NCI-H460 (cell line): ENCODE results near the gene EPB41L3. TPM values are rescaled to one million over a fixed set of nuclear protein-coding genes. Genes with fewer than 3 reads are reported as not detected.
"Not testable (repeated sequence)": the region's sequence is repeated elsewhere in the genome, so short reads cannot be mapped to it uniquely, and the experiment has no call there.

Source experiments
- DNase-seq: peaks from one replicate; pipeline ENCODE4 v3.0.0-alpha.2; 2016; ENCODE audit warnings: low read depth; ENCODE audit errors: extremely low read depth
- total RNA-seq: library from RNA; depleted of rRNA; stranded (reverse); fragments of >200 nt; shearing (Covaris generic); gene quantifications from 2 replicates; pipeline ENCODE4 v1.2.3, GENCODE V29; 2014

EPB41L3 gene
- total RNA-seq, 1 experiment from 2014 or later: 554 TPM

DNA sequence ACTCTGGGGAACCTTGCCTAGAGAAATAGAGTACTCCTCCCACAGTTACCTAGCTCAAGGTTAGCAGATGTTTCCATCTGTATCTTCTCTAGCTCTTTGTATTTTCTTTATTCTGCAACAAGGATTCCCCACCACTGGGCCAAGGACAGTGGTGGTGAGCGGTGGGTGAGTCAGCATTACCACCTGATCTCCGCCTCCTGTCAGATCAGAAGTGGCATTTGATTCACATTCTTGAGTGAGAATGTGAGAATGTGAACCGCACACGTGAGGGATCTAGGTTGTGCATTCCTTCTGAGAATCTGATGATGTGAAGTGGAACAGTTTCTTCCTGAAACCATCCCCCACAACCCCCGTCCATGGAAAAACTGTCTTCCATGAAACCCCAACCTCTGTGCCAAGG is 9.0 kb downstream of the EPB41L3 start:
- no peak for DNase-seq

DNA sequence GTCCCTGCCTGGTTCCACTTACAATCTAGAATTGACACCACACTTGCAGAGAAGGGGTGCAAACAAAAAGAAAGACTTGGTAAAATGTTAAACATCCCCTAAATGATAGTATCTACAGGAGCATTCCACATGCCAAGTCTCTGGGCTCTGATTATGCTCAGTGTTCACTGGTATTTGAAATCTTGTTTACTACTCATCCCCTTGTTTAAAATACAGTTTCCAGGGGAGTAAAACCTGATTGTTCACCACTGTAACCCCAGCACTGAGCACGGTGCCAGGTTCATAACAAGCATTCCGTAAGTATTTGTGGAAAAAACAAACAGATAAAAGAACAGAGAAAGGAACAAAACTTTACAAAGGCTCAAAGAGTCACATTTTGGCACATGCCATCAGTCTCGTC is 11.7 kb downstream of the EPB41L3 start:
- DNase-seq: no peak

DNA sequence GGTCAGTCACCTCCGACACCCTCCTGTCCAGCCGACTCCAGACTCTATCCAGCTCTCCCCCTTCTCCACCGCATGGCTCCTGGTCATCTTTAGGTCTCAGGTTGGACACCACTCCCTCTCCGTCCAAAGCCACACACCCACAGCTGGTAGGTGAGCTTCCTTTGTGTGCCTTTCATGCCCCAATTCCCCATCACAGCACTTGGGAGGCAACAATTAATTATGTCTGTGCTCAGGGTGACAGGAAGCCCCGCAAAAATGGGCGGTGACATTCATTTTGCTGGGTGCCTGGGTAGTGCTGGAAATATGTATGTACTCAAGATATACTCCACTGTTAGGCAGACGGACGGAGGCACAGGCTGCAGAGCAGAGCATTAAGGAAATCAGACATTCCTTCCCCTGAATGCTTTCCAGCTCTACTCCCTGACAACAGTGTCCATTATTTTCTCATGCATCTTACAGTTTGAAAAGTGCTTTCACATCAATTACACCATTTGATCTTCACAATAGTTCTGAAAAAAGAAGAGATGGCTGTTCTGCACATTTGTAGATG is 13.1 kb downstream of the EPB41L3 start:
- no peak for DNase-seq

- no peak for DNase-seq
These were observed 14.3 kb downstream of the EPB41L3 start for GRCh38 chr18:5529471-5529870.

DNA sequence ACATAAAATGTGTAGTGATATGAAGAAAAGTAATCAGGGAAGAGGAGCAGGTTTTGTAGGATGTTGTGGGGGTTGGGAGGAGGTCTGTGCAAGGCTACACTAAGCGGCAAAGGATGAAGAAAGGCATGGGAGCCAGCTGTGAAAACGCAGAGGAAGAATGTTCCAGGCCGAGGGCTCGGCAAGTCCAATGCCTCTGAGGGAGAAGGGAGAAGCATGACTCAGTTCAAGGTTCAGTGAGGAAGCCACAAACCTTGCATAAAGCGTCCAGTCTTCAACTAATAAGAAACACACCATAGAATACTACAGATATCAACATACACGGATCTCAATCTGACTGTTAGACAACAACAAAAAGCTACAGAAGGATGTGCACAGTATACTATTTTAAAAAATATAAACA is 16.2 kb downstream of the EPB41L3 start:
- DNase-seq: peak; percentile 56

DNA sequence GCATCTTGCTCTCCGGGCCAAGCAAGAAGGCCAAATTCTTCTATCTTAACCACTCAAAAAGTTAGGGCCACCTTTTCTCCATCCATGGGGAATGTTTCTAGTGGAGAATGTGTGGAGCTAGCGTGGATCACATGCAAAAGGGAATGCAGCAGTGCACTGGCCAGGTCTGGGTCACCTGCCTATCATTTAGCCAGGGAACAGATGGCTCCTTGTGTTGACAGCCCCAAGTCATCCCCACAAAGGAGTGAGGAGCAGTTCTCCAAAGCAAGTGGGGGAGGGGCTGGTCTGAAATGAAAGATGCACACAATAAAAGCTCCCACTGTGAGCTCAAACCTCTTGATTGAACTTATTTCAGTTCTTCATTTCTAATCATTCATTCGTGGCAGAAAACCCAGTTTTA is 19.1 kb downstream of the EPB41L3 start:
- DNase-seq: no peak

- DNase-seq: no peak
These were observed 22.8 kb downstream of the EPB41L3 start for GRCh38 chr18:5521000-5521399.

- DNase-seq: no peak
These were observed 23.3 kb downstream of the EPB41L3 start for GRCh38 chr18:5520464-5520863.

- no peak for DNase-seq
These were observed 24.1 kb downstream of the EPB41L3 start for GRCh38 chr18:5519448-5520298.

- peak; percentile 75 for DNase-seq
These were observed 24.9 kb downstream of the EPB41L3 start for GRCh38 chr18:5518899-5519371.

DNA sequence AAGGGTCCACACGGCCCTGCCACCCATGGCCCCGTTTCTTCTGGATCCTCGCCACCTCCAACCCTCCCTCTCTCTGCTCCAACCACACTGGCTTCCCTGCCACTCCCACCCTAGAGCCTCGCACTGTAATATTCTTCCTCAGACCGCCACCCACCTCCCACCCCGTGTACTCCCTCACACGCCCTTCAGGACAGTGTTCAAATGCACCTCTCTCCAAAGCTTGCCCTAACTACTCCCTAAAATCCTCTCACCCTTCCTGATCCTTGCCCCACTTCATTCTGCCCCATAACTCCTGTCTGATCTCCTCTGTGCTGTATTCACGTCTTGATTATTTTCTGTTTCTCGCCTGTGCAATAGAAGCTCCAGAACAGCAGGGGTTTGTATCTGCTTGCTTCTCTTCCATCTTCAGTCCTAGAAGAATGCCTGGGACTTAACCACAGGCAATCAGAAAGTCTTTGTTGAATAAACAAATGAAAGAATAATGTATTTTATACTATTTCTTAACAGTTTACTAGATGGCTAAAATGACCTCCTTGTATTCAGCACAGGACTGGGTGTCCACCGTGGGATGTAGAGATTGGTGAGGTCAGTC is 25.5 kb downstream of the EPB41L3 start:
- no peak for DNase-seq

DNA sequence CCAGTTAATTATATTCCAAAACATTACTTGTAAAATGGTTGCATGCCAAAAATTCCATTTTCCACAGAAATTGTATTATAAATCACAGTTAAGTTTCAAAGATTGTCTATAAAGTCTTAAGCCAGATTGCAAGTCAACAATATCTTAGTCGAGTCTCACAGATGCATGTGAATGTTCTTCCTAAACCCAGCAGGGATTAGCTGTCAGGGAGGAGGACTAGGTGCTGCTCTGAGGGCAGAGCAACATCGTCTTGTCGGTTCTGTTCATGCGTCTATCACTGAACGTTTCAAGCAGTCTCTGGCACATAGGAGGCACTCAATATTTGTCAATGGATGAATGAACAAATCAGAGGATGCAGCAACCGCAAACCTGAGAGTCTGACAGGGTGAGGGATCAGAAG is 27.0 kb downstream of the EPB41L3 start:
- DNase-seq: no peak

DNA sequence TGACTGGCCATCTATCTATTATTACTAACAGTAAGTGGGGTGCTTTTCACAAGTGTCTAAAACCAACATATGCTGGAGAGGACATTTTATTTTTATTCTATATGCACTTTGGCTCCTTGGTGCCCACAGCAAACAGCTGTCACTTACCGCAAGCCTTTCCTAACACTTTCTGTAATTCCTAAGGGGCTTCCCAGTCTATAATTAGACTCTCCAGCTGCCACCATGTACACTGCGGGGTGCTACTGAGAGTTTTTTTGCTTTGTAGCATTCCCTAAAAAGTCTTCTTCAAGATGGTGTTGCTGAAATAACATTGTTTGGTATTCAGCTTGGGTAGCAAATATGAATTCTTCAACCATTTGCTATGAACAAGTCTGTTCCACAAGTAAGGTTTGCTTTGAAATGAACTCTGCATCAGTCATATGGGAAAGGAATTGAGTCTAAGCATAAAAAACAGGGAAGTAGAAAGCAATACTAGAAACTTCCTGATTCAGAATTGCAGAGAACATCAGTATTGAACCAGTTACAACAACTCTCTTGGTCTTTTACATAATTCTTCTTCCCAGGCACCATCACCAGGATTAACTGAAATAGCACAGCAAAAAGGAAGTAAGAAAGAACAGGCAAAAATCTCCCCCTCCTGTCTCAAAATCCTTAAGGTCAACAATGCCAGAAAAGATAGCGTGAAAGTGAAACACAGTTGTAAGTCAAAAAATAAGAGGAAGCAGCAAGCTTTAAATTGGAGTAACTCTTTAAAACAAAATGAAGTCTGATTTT is 28.6 kb downstream of the EPB41L3 start:
- DNase-seq: no peak

GRCh38 chr18:5513947-5514346 is 29.9 kb downstream of the EPB41L3 start:
- no peak for DNase-seq

- no peak for DNase-seq
These were observed 31.6 kb downstream of the EPB41L3 start for GRCh38 chr18:5512176-5512575.

GRCh38 chr18:5511541-5511940 is 32.3 kb downstream of the EPB41L3 start:
- not testable (repeated sequence) for DNase-seq

- DNase-seq: no peak
These were observed 33.5 kb downstream of the EPB41L3 start for GRCh38 chr18:5510135-5510846.

DNA sequence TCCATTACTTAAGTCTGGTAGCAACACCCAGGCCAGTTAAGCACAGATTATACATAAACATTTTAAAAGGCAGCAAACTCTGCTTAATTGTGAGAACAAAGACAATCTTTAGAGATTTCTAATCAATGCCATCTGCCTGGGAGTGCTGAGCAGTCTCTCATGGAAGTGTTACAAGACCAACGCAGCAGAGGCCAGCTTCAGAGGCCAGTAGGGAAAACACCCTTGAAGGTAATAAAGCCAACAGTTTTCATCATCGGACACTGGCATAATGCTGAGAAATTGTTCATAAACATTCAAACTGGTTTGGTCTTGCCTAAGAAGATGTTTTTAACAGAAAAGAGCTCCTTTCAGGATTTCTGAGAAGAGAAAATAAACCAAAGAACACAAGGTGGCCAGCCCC is 35.0 kb downstream of the EPB41L3 start:
- DNase-seq: no peak

- DNase-seq: no peak
These were observed 36.0 kb downstream of the EPB41L3 start for GRCh38 chr18:5507756-5508155.

GRCh38 chr18:5506174-5506573 is 37.6 kb downstream of the EPB41L3 start:
- DNase-seq: no peak
